Raji (cell line): ENCODE results near the gene GALNT9.

Experiments
- POLR2A ChIP-seq: IDR thresholded peaks from 2 replicates; pipeline ENCODE4 v1.6.1; 2011; ENCODE audit warnings: low read depth, low read length, control low read depth; ENCODE audit not compliant: insufficient read depth

Gene GALNT9

DNA sequence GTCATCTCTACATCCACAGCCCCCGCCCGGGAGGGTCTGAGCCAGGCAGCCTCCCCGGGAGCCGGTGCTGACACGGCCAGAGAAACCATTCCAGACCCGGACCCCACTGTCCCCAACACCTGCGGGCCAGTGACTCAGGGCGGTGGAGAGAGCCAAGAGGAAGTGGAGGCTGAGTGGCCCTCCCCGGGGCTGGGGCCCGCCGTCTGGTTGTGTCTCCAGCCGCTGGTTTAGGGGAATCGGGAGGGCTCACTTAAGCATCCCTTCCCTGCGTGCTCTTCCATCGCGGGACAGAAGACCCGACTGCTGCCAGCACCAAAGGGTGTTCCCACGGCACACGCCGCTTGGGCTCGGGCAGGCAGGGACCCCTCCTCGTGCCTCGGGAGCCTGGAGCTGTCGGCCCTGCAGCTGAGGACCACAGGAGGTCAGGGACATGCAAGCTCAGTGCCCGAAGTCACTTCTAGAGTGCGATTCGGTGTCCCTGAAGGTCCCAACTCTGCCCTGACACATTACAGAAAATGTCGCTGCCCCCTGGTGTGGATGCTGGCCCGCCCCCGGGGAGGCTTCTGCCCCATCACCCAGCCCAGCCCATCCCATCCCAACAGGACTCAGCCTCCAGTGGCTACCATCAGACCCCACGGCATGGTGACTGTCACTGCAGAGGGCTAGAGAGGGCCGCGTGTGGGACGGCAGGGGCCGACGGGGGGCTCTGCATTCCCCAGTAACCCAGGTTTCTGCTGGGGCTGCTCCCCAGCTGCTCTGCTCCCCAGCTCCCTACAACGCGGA, 50.8 kb downstream of the GALNT9 start:
- no peak for TF ChIP-seq POLR2A

DNA sequence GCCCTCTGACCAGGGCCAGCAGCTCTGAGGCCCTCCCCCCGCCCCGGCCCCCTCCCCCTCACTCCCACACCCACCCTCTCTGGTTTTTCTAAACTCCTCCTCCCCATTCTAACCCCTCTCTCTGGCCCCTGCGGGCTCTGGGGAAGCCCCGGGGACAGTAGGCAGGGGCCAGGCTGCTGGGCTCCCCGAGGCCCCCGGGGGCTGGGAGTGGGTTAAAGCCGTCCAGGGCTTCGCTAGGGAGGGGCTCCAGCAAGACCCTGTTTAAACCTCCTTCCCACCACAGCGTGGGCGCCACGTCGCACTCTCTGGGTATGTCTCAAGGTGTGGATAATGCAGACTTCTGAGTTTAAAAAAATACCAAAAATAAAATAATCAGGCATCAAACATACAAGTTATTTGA, 51.4 kb downstream of the GALNT9 start:
- no peak for TF ChIP-seq POLR2A

DNA sequence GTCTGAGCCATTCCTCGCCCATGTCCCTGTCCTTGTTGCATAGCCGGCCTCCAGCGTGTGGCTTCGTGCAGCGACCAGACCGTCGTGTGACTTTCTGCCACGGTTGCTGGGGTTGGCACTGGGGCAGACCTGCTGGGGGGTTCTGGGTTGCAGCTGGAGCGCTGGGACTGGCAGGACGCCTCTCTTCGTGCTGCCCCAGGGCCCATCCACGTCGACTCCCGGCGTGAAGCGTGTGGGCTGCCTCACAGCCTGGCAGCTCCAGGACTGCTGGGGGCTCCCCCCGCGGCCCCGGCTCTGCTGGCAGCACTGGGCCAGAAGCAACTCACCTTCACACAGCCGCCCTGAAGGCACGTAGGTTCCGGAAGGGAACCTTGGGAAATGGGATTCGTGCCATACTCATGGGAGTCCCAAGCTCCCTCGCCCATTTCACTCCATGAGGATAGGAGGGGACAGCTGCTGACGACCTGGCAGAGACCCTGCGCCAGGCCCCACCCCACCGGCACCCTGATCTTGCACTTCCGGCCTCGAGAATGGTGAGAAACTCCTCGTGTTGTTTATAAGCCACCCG, 51.9 kb downstream of the GALNT9 start:
- TF ChIP-seq POLR2A: no peak

DNA sequence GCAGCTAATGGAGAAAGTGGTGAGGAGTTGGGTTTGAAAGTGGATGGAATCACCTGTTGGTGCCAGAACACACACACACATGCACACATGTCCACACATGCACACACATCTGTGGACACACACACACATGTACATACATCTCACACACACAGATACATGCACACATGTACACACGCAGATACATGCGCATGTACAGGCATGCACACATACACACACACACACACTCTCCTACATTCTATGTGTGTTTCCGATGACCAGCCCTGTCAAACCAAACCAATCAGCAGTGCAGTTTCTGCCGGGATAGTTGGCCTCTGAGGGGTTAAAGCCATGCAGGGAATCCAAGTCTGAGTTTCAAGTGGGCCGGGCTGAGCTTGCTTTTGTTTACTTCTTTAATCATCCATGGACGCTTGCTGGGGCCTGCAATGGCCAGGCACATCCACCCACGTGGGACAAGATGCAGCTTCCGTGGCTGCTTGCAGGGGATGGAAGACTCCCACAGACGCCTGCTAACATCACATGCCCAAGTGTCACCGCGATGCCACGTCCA, 52.5 kb downstream of the GALNT9 start:
- TF ChIP-seq POLR2A: no peak

DNA sequence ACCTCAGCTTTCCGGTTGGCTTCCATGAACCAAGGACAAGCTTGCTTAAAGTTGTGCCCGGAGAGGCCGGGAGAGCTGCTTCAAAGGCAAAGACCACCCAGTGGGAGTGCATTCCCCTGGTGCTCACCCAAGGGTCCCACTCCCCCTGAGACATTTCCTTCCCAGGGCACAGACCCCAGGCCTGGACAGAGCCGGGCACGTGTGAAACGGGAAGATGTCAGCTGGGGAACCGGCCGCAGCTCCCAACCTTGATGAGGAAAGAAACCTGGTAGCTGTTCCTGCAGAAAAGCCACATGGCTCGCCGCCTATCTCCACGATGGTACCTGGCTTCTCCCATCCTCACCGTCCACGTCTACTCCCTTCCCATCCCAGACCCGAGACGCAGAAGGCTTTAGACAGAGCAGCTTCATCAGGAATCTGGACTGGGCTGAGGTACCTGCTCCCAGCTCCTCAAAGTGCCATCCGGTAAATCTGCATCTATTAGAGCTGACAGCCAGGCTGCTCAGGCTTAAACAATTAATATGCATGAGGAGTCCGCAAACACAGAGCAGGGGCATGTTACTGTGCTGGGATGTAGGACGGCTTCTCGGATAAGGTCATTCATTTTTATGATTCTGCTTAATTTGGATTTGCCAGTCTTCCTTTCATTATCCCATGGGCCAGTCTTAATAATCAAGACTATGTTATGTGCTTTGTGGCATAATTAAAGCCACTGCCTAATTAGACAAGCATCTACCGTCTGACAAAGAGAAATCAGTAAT, 53.1 kb downstream of the GALNT9 start:
- no peak for TF ChIP-seq POLR2A

DNA sequence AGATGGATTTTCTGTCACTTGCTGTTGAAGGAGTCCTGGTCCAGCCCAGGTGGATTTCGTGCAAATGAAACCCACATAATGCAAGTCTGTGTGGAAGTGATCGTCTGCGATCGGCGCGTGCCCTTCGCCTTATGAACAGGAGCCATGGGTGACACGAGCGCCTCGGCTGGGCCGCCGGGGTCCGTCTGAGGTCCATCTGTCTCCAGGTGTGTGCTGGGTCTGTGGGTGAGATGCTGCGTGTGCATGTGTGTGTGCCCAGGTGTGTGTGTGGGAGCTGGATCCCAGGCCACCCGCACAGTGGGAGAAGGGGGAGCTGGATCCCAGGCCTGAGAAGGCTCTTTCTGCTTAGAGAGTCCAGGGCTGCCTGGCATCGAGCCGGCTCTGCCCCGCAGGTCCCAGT, 53.8 kb downstream of the GALNT9 start:
- no peak for TF ChIP-seq POLR2A

DNA sequence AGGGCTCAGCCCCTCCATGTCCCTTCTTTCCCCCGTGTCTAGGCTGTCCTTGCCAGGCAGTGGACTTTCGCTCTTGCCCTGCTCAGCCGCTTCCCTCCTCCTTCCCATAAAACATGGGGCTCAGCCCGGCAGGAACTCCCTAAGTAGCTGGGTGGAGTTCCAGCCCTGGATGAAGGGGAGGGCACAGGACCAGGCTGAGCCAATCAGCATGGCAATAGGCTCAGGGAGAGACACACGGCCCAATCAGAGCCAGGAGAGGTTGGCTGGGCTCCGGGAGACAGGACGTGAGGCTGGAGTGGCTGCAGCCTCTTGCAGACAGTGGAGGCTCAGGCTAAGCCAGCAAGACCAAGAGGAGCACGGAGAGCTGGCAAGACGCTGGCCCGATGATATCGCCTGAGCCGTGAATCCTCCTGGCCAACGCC, 54.3 kb downstream of the GALNT9 start:
- no peak for TF ChIP-seq POLR2A

DNA sequence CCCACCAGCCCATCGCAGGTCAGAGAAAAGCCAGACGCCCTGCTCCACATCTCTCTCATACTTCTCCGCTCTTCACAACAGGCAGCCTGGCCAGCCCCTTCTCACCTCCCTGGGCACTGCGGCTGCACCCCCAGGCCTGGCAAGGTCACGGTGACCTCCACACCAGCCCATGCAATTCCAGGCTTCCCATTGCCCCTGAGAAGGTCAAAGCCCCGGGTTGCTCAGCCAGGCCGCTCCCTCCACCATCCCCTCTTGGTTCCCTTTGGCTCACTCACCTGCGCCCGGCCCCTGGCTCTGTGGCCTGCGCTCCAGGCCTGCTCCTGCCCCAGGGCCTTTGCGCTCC, 55.4 kb downstream of the GALNT9 start:
- no peak for TF ChIP-seq POLR2A

DNA sequence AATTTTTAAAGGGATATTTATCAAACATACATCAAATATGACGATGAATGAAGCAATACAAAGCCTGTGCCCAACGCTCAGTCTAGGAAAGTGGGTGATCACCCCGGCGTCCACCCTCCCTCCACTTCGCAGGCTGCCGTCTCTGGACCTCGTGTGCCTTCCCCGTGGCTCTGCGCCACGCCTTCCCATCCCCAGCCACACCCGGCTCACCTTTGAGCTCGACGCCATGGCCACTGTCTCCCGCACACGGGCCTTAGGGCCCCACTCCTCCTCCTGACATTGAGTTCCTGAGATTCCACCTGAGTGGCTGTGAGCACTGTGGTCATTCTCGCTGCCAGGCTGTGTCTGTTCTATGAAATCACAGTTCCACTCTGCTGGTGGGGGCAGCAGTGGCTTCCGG, 56.7 kb downstream of the GALNT9 start:
- TF ChIP-seq POLR2A: no peak

DNA sequence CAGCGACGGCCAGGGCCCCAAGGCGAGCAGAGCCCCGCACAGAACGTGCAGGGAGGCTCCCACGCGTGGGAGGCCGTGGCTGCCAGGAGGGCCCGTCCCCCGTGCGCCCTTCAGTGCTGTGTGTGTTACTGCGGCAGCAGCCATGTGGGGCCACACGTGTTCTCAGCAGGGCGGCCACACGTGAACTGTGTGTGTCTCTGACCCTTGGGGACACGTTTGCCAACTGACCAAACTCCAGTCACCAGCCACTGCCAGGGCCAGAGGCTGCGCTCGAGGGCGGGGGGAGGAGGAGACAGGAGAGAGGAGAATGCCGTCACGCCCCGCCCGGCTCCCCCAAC, 57.7 kb downstream of the GALNT9 start:
- no peak for TF ChIP-seq POLR2A

DNA sequence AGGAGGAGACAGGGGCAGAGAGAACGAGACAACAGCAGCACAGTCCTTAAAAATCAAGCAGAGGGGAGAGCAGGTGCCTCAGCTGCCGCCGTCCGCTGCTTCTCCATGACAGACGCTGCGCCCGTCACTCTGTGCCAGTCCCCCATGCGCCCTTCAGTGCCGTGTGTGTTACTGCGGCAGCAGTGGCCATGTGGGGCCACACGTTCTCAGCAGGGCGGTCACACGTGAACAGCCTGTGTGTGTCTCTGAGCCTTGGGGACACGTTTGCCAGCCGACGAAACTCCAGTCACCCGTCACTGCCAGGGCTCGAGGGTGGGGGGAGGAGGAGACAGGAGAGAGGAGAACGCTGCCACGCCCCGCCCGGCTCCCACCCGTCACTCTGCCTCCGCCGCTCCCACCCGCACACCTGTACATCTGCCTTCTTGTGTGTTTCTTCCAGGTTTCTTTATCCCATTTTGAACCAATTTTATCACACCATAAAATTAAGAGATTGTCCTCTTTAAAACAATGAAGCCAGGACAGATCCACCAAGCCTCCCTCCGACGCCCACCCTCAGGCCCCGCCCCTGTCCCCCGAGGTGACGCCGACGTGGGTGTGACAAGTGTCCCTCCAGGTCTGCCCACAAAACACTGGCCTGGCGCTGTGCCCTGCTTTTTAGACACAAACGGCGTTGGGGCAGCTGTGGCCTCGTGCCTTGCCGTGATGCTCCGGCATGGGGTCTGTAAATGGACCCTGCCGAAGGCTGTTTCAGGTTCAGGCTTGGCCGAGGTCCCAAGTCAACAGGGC, 58.2 kb downstream of the GALNT9 start:
- no peak for TF ChIP-seq POLR2A

DNA sequence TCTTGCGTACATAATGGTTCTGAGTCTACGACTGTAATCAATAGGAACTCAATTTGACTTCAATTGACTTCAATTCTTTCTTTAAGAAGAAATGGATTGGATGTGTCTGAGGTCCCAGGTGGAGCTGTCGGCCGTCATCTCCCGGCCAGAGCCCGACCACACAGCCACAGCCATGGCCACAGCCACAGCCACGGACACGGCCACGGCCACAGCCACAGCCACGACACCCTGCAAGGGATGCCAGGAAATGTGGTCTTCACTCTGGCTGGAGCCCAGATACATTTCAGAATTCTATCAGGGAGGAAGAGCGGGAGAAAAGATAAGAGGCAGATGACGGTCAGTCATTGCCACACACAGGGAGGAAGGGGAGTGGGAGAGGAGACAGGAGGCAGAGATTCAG, 58.9 kb downstream of the GALNT9 start:
- TF ChIP-seq POLR2A: no peak

DNA sequence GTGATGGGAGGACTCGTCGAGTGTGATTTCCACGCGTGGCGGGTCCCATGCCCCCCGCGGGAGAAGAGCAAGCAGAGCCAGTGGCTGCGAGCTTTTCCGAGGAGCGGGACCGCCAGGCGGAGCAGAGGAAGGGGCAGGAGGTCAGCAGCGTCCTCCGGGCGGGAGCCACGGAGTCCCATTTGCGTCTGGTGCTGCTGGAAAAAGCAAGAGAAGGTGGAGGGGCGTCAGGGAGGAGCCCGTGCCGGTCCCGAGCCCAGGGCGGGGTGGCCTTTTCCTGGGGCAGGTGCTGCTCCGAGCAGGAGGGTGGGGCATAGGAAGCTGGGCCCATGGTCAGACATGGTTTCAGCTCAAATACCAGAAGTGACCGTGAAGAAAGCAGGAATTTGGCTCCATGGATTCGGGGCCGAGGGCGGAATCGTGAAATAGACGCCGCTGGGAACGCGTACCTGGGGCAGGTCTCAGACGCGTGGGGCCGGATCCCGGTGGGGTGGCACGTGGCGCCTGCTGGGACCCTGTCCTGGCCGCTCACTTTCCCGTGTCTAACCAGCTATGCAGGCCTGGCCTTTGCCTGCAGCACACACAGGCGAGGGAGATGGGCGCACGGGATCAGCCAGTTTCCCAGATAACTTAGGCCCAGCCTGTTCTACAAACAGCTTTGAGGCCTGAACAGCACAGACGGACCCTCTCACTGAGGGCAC, 60.0 kb downstream of the GALNT9 start:
- no peak for TF ChIP-seq POLR2A

DNA sequence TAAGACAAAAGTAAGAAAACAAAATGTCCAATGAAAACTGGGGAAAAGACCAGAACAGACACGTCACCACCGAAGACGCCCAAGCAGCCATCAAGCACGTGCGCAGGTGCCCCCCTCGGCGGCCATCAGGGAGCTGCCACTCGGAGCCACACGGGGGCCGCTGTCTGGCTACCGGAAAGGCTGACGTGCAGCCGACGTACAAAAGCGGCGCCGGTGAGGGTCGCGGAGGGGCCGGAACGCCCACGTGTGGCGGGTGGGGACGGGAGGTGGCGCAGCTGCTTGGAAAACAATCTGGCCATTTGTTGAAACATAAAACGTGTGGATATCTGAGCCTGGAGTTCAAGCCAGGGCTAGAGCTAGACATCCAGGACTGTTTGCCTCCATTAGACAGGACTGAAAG, 60.7 kb downstream of the GALNT9 start:
- no peak for TF ChIP-seq POLR2A

DNA sequence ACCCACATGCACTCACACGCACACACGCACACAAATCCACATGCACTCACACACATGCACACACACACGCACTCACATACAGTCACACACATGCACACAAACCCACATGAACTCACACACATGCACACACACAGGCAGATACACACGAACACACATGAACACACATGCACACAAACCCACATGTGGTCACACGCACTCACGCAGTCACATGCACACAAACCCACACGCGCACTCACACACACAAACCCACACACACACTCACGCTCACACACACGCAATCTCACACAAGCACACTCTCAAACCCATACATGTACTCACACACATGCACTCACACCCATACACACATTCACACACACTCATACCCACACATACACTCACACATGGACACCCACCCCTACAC, 61.5 kb downstream of the GALNT9 start:
- no peak for TF ChIP-seq POLR2A

DNA sequence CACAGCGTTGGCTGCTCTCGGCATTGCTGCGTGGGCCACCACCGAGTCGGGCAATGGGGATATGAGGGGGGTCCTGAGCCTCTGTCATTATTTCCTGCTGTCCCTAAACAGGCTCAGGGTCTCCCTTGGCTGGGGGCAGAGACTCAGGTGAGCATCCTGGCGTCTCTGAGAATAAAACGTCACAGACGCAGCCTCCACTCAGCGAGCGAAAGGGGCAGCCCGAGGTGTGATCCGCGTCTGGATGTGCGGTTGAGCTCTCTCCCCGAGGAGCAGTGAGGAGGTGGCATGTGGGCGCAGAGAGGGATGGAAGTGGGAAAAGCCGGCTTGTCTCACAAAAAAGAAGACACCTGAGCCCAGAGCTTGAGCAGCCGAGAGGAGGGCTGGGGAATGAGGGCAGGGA, 62.6 kb downstream of the GALNT9 start:
- TF ChIP-seq POLR2A: no peak
